Osteocyte (in vitro differentiated cells): Measurements from ENCODE around the gene PIP4P1. TPM values are rescaled to one million over a fixed set of nuclear protein-coding genes. Genes with fewer than 3 reads are reported as not detected.
A peak's percentile ranks its signal among the peaks of the same experiment; 100 is the strongest.

ENCODE experiments used
- DNase-seq: peaks from one replicate; pipeline ENCODE4 v3.0.0; 2021; ENCODE audit warnings: mixed read lengths; ENCODE audit not compliant: unreplicated experiment; ENCODE audit errors: extremely low spot score
- H3K27ac Mint-ChIP-seq: one replicate; pipeline ENCODE4 v1.8.0; 2021; ENCODE audit warnings: mild to moderate bottlenecking, mixed read lengths; ENCODE audit not compliant: unreplicated experiment
- H3K27me3 Mint-ChIP-seq: one replicate; pipeline ENCODE4 v1.8.0; 2021; ENCODE audit warnings: mixed read lengths; ENCODE audit not compliant: unreplicated experiment
- H3K36me3 Mint-ChIP-seq: one replicate; pipeline ENCODE4 v1.8.0; 2021; ENCODE audit warnings: mixed read lengths; ENCODE audit not compliant: unreplicated experiment
- H3K4me1 Mint-ChIP-seq: one replicate; pipeline ENCODE4 v1.8.0; 2021; ENCODE audit warnings: mixed read lengths; ENCODE audit not compliant: unreplicated experiment
- H3K4me3 Mint-ChIP-seq: one replicate; pipeline ENCODE4 v1.8.0; 2021; ENCODE audit warnings: mild to moderate bottlenecking, moderate library complexity, mixed read lengths; ENCODE audit not compliant: unreplicated experiment
- H3K9me3 Mint-ChIP-seq: one replicate; pipeline ENCODE4 v1.8.0; 2021; ENCODE audit warnings: mixed read lengths; ENCODE audit not compliant: unreplicated experiment
- CTCF ChIP-seq: fragments of 200-600 bp; sonication (generic); IDR thresholded peaks from 2 replicates; pipeline ENCODE4 v1.5.0; 2021; ENCODE audit warnings: antibody characterized with exemption, mild to moderate bottlenecking, moderate library complexity
- total RNA-seq: library from RNA; stranded (reverse); gene quantifications from 2 replicates; pipeline ENCODE4 v1.2.1, GENCODE V29; 2021

PIP4P1 gene
- total RNA-seq, 1 donor from 2014 or later = 36.8 TPM

DNA sequence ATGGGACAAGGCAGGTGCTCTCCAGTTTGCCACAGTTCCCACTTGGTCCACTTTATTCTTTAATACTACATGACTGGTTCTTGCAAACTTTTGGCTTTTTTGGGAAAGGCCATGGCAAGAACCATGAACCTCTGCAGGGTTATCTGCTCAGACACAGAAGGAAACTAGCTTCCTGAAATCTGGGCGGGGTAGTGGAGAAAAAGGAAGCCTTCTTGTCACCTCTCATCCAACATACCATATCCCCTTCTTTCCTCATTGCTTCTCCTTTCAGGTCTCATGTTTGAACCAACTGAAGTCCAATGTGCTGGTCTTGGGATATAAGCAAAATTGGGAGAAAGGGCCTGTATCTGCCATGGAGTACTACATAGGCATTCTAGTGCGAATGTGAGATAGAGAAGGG is 19.8 kb downstream of the PIP4P1 start:
- no peak for DNase-seq
- Mint-ChIP-seq H3K4me3 (no peak overlapping the region), H3K27me3 (no peaks in the 10 kb centered on the region), H3K27ac (no peak overlapping the region), H3K36me3 (peaks cover under 1% of the 10 kb centered on the region), H3K9me3 (no peaks in the 10 kb centered on the region), H3K4me1 (peaks cover 1% of the 10 kb centered on the region)
- no peak for TF ChIP-seq CTCF

- Mint-ChIP-seq H3K27me3 (no peaks in the 10 kb centered on the region), H3K4me1 (peaks cover 4% of the 10 kb centered on the region), H3K27ac (no peak overlapping the region), H3K36me3 (no peaks in the 10 kb centered on the region), H3K9me3 (no peaks in the 10 kb centered on the region), H3K4me3 (no peak overlapping the region)
- no peak for TF ChIP-seq CTCF
- no peak for DNase-seq
Observed at GRCh38 chr14:20440882-20441281, 20.4 kb downstream of the PIP4P1 start.

GRCh38 chr14:20440465-20440864 is 20.8 kb downstream of the PIP4P1 start:
- Mint-ChIP-seq H3K27me3 (no peaks in the 10 kb centered on the region), H3K4me3 (no peak overlapping the region), H3K27ac (no peak overlapping the region), H3K36me3 (no peaks in the 10 kb centered on the region), H3K4me1 (peaks cover 6% of the 10 kb centered on the region), H3K9me3 (no peaks in the 10 kb centered on the region)
- TF ChIP-seq CTCF = no peak
- no peak for DNase-seq

DNA sequence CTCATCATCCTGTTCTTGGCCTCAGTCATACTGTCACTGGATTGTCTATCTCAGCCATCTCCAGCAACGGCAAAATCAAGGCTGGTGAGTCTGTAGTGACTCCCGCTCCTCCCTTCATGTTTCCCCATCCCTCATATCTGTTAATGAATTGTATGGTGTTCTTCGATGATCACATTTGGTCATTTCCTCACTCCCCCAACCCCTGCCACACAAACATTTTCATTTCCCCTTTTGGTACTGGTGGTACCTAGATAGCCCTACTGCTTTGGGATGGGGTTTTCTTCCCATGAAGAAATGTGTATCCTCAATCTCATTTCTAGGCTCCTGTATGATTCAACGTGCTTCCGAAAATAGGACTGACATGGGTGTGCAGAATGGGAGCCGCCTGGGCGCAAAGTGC is 22.6 kb downstream of the PIP4P1 start:
- no peak for DNase-seq
- Mint-ChIP-seq H3K9me3 (no peaks in the 10 kb centered on the region), H3K27me3 (peaks cover 2% of the 10 kb centered on the region), H3K4me3 (no peak overlapping the region), H3K27ac (no peak overlapping the region), H3K36me3 (no peaks in the 10 kb centered on the region), H3K4me1 (peaks cover 6% of the 10 kb centered on the region)
- TF ChIP-seq CTCF = no peak

GRCh38 chr14:20436363-20436755 is 24.9 kb downstream of the PIP4P1 start:
- no peaks in the 10 kb centered on the region for H3K36me3 Mint-ChIP-seq
- H3K27ac Mint-ChIP-seq = peak overlapping the region; percentile 34
- no peaks in the 10 kb centered on the region for H3K9me3 Mint-ChIP-seq

More at GRCh38 chr14:20436363-20436755, 24.9 kb downstream of the PIP4P1 start:
- Mint-ChIP-seq H3K4me1 (peaks cover 6% of the 10 kb centered on the region), H3K4me3 (no peak overlapping the region), H3K27me3 (peaks cover 3% of the 10 kb centered on the region)
- no peak for DNase-seq
- no peak for TF ChIP-seq CTCF
